HepG2 (cell line): ENCODE measurements around the gene TMEM127. TPM values are rescaled to one million over a fixed set of nuclear protein-coding genes. Genes with fewer than 3 reads are reported as not detected.

Experiments
- FOXO4 ChIP-seq: sonication (generic); formaldehyde crosslinking; conservative IDR thresholded peaks from 2 replicates; pipeline ENCODE4 v1.8.1; 2023; ENCODE audit warnings: missing genetic modification reagents
- MEF2D ChIP-seq: sonication (generic); formaldehyde crosslinking; IDR thresholded peaks from 2 replicates; pipeline ENCODE4 v1.5.1; 2020; ENCODE audit warnings: mild to moderate bottlenecking, missing genetic modification reagents
- NFE2L2 ChIP-seq: fragments of 150-350 bp; IDR thresholded peaks from 2 replicates; pipeline ENCODE4 v1.6.1; 2014; ENCODE audit warnings: low read length
- PCBP2 ChIP-seq: fragments of 200-400 bp; formaldehyde crosslinking; optimal IDR thresholded peaks from 2 replicates; pipeline ENCODE3; 2018; ENCODE audit warnings: low read length, low read depth; ENCODE audit not compliant: poor library complexity, severe bottlenecking
- ZNF598 ChIP-seq: sonication (generic); formaldehyde crosslinking; IDR thresholded peaks from 2 replicates; pipeline ENCODE4 v1.5.1; 2020; ENCODE audit warnings: mild to moderate bottlenecking, missing genetic modification reagents, borderline replicate concordance
- ZNF781 ChIP-seq: sonication (generic); formaldehyde crosslinking; IDR thresholded peaks from 2 replicates; pipeline ENCODE4 v1.5.1; 2020; ENCODE audit warnings: borderline replicate concordance, mild to moderate bottlenecking, missing genetic modification reagents; ENCODE audit errors: not compliant biosample characterization
- ZNF850 ChIP-seq: sonication (generic); formaldehyde crosslinking; conservative IDR thresholded peaks from 2 replicates; pipeline ENCODE4 v1.9.0; 2021; ENCODE audit warnings: mild to moderate bottlenecking, missing genetic modification reagents
- polyA plus RNA-seq, 8 experiments: library from polyadenylated mRNA; depleted of rRNA in 3 of 8; stranded (reverse) in 7 of 8; unstranded in 1 of 8; fragments of >200 nt; fragmentation: Illumina TruSeq in 4 of 8; extraction: Trizol in 4 of 8; gene quantifications; 2 replicates each; pipeline versions ENCODE4 v1.2.1 to v1.2.3, GENCODE V29; 2011 to 2016; ENCODE audit warnings: low read depth in 4 of 8, missing spikeins in 1 of 8, mixed read lengths in 1 of 8; ENCODE audit not compliant: insufficient read depth in 1 of 8
- total RNA-seq, 5 experiments: library from RNA; depleted of rRNA; stranded (reverse); fragments of >200 nt; fragmentation: Illumina TruSeq; extraction: Trizol; gene quantifications; 2 replicates each; pipeline ENCODE4 v1.2.3, GENCODE V29; 2016; ENCODE audit warnings: low read depth in 1 of 5
- TF ChIP-seq, protein P1 (sequence below): sonication (generic); formaldehyde crosslinking; IDR thresholded peaks from 2 replicates; pipeline ENCODE4 v1.4.0; 2020; ENCODE audit warnings: mild to moderate bottlenecking, missing genetic modification reagents
- TF ChIP-seq, protein P2 (sequence below): sonication (generic); formaldehyde crosslinking; IDR thresholded peaks from 2 replicates; pipeline ENCODE4 v1.5.0; 2020; ENCODE audit warnings: missing genetic modification reagents
- TF ChIP-seq, protein P3 (sequence below), 2 experiments: fragments of 450-650 bp in 1 of 2; sonication (generic) in 1 of 2; formaldehyde crosslinking in 1 of 2; IDR thresholded peaks; 2 replicates each; pipeline versions ENCODE4 v1.6.1 to v1.8.0; 2016 to 2022; ENCODE audit warnings: antibody characterized with exemption in 1 of 2, mild to moderate bottlenecking in 1 of 2, missing genetic modification reagents in 1 of 2
- TF ChIP-seq, protein P4 (sequence below): sonication (generic); formaldehyde crosslinking; IDR thresholded peaks from 2 replicates; pipeline ENCODE4 v1.5.0; 2020; ENCODE audit warnings: missing genetic modification reagents

TMEM127 gene
- total and polyA plus RNA-seq, 2 of the 13 experiments (the other 11 are each of a cell fraction or from before 2014, with no cell fraction given): 21.5 to 33.9 TPM

DNA sequence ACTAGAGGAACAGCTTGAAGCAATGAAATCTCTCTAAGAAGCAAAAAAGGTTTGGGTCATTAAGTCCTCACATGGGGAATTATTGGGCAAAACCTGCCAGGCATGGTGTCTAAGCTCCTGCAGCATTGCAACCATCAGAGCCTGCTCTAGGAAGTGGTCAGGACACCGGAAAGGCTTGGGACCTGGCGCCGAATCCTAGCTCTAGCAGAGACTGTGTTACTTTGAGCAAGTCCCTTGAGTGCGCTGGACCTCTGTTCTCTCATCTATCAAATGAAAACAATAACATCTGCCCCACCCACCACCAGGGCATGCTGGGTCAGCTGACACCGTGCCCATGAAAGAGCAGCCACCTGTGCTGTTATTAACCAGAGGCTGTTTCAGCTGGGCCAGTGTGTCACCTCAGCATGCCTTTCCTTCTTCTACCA lies 6.3 kb downstream of the TMEM127 start (continued):
- TF ChIP-seq ZNF850 (CRISPR knock-in tag): no peak
- TF ChIP-seq, protein P1, sequence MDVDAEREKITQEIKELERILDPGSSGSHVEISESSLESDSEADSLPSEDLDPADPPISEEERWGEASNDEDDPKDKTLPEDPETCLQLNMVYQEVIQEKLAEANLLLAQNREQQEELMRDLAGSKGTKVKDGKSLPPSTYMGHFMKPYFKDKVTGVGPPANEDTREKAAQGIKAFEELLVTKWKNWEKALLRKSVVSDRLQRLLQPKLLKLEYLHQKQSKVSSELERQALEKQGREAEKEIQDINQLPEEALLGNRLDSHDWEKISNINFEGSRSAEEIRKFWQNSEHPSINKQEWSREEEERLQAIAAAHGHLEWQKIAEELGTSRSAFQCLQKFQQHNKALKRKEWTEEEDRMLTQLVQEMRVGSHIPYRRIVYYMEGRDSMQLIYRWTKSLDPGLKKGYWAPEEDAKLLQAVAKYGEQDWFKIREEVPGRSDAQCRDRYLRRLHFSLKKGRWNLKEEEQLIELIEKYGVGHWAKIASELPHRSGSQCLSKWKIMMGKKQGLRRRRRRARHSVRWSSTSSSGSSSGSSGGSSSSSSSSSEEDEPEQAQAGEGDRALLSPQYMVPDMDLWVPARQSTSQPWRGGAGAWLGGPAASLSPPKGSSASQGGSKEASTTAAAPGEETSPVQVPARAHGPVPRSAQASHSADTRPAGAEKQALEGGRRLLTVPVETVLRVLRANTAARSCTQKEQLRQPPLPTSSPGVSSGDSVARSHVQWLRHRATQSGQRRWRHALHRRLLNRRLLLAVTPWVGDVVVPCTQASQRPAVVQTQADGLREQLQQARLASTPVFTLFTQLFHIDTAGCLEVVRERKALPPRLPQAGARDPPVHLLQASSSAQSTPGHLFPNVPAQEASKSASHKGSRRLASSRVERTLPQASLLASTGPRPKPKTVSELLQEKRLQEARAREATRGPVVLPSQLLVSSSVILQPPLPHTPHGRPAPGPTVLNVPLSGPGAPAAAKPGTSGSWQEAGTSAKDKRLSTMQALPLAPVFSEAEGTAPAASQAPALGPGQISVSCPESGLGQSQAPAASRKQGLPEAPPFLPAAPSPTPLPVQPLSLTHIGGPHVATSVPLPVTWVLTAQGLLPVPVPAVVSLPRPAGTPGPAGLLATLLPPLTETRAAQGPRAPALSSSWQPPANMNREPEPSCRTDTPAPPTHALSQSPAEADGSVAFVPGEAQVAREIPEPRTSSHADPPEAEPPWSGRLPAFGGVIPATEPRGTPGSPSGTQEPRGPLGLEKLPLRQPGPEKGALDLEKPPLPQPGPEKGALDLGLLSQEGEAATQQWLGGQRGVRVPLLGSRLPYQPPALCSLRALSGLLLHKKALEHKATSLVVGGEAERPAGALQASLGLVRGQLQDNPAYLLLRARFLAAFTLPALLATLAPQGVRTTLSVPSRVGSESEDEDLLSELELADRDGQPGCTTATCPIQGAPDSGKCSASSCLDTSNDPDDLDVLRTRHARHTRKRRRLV (CRISPR knock-in tag): no peak
- TF ChIP-seq MEF2D (CRISPR knock-in tag): no peak
- 0 out of 2 replicates have a peak, but pooled peaks have one; percentile 17 for TF ChIP-seq ZNF598
- TF ChIP-seq FOXO4 (CRISPR knock-in tag): no peak
- TF ChIP-seq NFE2L2: no peak
- no peak for TF ChIP-seq PCBP2
- TF ChIP-seq, protein P2, sequence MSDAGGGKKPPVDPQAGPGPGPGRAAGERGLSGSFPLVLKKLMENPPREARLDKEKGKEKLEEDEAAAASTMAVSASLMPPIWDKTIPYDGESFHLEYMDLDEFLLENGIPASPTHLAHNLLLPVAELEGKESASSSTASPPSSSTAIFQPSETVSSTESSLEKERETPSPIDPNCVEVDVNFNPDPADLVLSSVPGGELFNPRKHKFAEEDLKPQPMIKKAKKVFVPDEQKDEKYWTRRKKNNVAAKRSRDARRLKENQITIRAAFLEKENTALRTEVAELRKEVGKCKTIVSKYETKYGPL (CRISPR knock-in tag): no peak
- TF ChIP-seq ZNF781 (CRISPR knock-in tag): peak; percentile 6
- TF ChIP-seq, protein P3, sequence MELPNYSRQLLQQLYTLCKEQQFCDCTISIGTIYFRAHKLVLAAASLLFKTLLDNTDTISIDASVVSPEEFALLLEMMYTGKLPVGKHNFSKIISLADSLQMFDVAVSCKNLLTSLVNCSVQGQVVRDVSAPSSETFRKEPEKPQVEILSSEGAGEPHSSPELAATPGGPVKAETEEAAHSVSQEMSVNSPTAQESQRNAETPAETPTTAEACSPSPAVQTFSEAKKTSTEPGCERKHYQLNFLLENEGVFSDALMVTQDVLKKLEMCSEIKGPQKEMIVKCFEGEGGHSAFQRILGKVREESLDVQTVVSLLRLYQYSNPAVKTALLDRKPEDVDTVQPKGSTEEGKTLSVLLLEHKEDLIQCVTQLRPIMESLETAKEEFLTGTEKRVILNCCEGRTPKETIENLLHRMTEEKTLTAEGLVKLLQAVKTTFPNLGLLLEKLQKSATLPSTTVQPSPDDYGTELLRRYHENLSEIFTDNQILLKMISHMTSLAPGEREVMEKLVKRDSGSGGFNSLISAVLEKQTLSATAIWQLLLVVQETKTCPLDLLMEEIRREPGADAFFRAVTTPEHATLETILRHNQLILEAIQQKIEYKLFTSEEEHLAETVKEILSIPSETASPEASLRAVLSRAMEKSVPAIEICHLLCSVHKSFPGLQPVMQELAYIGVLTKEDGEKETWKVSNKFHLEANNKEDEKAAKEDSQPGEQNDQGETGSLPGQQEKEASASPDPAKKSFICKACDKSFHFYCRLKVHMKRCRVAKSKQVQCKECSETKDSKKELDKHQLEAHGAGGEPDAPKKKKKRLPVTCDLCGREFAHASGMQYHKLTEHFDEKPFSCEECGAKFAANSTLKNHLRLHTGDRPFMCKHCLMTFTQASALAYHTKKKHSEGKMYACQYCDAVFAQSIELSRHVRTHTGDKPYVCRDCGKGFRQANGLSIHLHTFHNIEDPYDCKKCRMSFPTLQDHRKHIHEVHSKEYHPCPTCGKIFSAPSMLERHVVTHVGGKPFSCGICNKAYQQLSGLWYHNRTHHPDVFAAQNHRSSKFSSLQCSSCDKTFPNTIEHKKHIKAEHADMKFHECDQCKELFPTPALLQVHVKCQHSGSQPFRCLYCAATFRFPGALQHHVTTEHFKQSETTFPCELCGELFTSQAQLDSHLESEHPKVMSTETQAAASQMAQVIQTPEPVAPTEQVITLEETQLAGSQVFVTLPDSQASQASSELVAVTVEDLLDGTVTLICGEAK (IDR thresholded peaks at IDR 0.05): no peak
- TF ChIP-seq, protein P3 (CRISPR knock-in tag; IDR thresholded peaks at IDR 0.05): no peak
- TF ChIP-seq, protein P4, sequence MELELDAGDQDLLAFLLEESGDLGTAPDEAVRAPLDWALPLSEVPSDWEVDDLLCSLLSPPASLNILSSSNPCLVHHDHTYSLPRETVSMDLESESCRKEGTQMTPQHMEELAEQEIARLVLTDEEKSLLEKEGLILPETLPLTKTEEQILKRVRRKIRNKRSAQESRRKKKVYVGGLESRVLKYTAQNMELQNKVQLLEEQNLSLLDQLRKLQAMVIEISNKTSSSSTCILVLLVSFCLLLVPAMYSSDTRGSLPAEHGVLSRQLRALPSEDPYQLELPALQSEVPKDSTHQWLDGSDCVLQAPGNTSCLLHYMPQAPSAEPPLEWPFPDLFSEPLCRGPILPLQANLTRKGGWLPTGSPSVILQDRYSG (CRISPR knock-in tag): no peak
